ENCODE measurements around the gene PRR27. TPM values are rescaled to one million over a fixed set of nuclear protein-coding genes. Genes with fewer than 3 reads are reported as not detected.
"Not testable (repeated sequence)": the region's sequence is repeated elsewhere in the genome, so short reads cannot be mapped to it uniquely, and the experiment has no call there.

The PRR27 gene
- total RNA-seq, 1 donor from 2014 or later: not detected

- Histone ChIP-seq H3K4me3 (no peak overlapping the region), H3K27me3 (no peaks in the 10 kb centered on the region), H3K9me3 (no peaks in the 10 kb centered on the region), H3K4me1 (no peaks in the 10 kb centered on the region), H3K36me3 (no peaks in the 10 kb centered on the region), H3K27ac (no peak overlapping the region)
- TF ChIP-seq, protein P1, sequence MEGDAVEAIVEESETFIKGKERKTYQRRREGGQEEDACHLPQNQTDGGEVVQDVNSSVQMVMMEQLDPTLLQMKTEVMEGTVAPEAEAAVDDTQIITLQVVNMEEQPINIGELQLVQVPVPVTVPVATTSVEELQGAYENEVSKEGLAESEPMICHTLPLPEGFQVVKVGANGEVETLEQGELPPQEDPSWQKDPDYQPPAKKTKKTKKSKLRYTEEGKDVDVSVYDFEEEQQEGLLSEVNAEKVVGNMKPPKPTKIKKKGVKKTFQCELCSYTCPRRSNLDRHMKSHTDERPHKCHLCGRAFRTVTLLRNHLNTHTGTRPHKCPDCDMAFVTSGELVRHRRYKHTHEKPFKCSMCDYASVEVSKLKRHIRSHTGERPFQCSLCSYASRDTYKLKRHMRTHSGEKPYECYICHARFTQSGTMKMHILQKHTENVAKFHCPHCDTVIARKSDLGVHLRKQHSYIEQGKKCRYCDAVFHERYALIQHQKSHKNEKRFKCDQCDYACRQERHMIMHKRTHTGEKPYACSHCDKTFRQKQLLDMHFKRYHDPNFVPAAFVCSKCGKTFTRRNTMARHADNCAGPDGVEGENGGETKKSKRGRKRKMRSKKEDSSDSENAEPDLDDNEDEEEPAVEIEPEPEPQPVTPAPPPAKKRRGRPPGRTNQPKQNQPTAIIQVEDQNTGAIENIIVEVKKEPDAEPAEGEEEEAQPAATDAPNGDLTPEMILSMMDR (IDR thresholded peaks at IDR 0.05): no peak
- no peak for DNase-seq (ENCODE audit: low spot score in 2 of 2)
- intact Hi-C loops (cut with DNase I): no loop called here
Observed at GRCh38 chr4:70197842-70198241, 43.8 kb downstream of the PRR27 start.

- Histone ChIP-seq H3K27ac (no peak overlapping the region), H3K36me3 (no peaks in the 10 kb centered on the region), H3K4me1 (no peaks in the 10 kb centered on the region), H3K9me3 (no peaks in the 10 kb centered on the region), H3K4me3 (no peak overlapping the region), H3K27me3 (no peaks in the 10 kb centered on the region)
- TF ChIP-seq, protein P1 (IDR thresholded peaks at IDR 0.05): no peak
- DNase-seq (ENCODE audit: low spot score in 2 of 2): no peak
- intact Hi-C loops (cut with DNase I): no loop called here
Observed at GRCh38 chr4:70203601-70204000, 49.6 kb downstream of the PRR27 start.

- H3K4me1 ChIP-seq; H3K4me3 ChIP-seq; H3K9me3 ChIP-seq; H3K27me3 ChIP-seq; DNase-seq (ENCODE audit: low spot score in 2 of 2); H3K27ac ChIP-seq; H3K36me3 ChIP-seq; intact Hi-C loops (cut with DNase I): not testable (repeated sequence)
Observed at GRCh38 chr4:70212752-70213151, 58.7 kb downstream of the PRR27 start.

Other genes with a start within 250 kb of the PRR27 start
- not detected for gene CSN1S1, start 223.2 kb upstream of the PRR27 start, total RNA-seq
- not detected for gene CSN2, start 188.5 kb upstream of the PRR27 start, total RNA-seq
- gene STATH, start 158.3 kb upstream of the PRR27 start, total RNA-seq: not detected
- not detected for gene HTN3, start 125.8 kb upstream of the PRR27 start, total RNA-seq
- not detected for gene HTN1, start 103.8 kb upstream of the PRR27 start, total RNA-seq
- gene ODAM, start 41.5 kb downstream of the PRR27 start, total RNA-seq: not detected
- not detected for gene FDCSP, start 71.9 kb downstream of the PRR27 start, total RNA-seq
- not detected for gene CSN3, start 88.4 kb downstream of the PRR27 start, total RNA-seq
- not detected for gene CABS1, start 180.7 kb downstream of the PRR27 start, total RNA-seq
- gene SMR3A, start 206.5 kb downstream of the PRR27 start, total RNA-seq: not detected
- not detected for gene SMR3B, start 228.9 kb downstream of the PRR27 start, total RNA-seq
- gene OPRPN, start 243.7 kb downstream of the PRR27 start, total RNA-seq: not detected

Data from ascending aorta (tissue), 2 donors.